HepG2 (cell line): ENCODE results near the gene TRIAP1. TPM values are rescaled to one million over a fixed set of nuclear protein-coding genes. Genes with fewer than 3 reads are reported as not detected.

Experiments used
- GABPB1 ChIP-seq: IDR thresholded peaks from 2 replicates; pipeline ENCODE4 v1.6.1; 2016; ENCODE audit warnings: mild to moderate bottlenecking, missing genetic modification reagents, moderate library complexity, missing compliant biosample characterization
- HIC2 ChIP-seq: sonication (generic); formaldehyde crosslinking; IDR thresholded peaks from 2 replicates; pipeline ENCODE4 v1.9.0; 2022; ENCODE audit warnings: low read depth, missing genetic modification reagents
- HMG20B ChIP-seq: conservative IDR thresholded peaks from 2 replicates; pipeline ENCODE4 v1.6.1; 2016; ENCODE audit warnings: missing genetic modification reagents, missing compliant biosample characterization
- HNRNPK ChIP-seq: fragments of 200-400 bp; formaldehyde crosslinking; IDR thresholded peaks from 2 replicates; pipeline ENCODE4 v1.6.1; 2018; ENCODE audit warnings: low read length, low read depth, moderate library complexity, mild to moderate bottlenecking; ENCODE audit not compliant: poor library complexity, severe bottlenecking
- KLF12 ChIP-seq: sonication (generic); formaldehyde crosslinking; IDR thresholded peaks from 2 replicates; pipeline ENCODE4 v1.4.0; 2020; ENCODE audit warnings: missing genetic modification reagents, borderline replicate concordance
- LCORL ChIP-seq, 2 experiments: fragments of 450-650 bp in 1 of 2; sonication (generic) in 1 of 2; formaldehyde crosslinking in 1 of 2; IDR thresholded peaks; 2 replicates each; pipeline versions ENCODE4 v1.5.0 to v1.6.1; 2017 to 2020; ENCODE audit warnings: antibody characterized with exemption in 1 of 2, missing genetic modification reagents in 1 of 2
- MXD3 ChIP-seq: IDR thresholded peaks from 2 replicates; pipeline ENCODE4 v1.6.1; 2016; ENCODE audit warnings: mild to moderate bottlenecking, missing biosample characterization, missing genetic modification reagents
- SMAD3 ChIP-seq: sonication (generic); formaldehyde crosslinking; IDR thresholded peaks from 2 replicates; pipeline ENCODE4 v1.4.0; 2020; ENCODE audit warnings: missing genetic modification reagents
- SP1 ChIP-seq, 2 experiments: fragments of 450-650 bp in 1 of 2; sonication (generic) in 1 of 2; formaldehyde crosslinking in 1 of 2; IDR thresholded peaks; 2 replicates each; pipeline versions ENCODE4 v1.4.0 to v1.6.1; 2016 to 2020; ENCODE audit warnings: missing genetic modification reagents in 1 of 2
- TFAP4 ChIP-seq: sonication (generic); IDR thresholded peaks from 2 replicates; pipeline ENCODE4 v1.6.1; 2016; ENCODE audit warnings: low read depth, borderline replicate concordance
- TSC22D2 ChIP-seq: sonication (generic); formaldehyde crosslinking; IDR thresholded peaks from 2 replicates; pipeline ENCODE4 v1.5.1; 2020; ENCODE audit warnings: missing genetic modification reagents, mild to moderate bottlenecking, borderline replicate concordance
- YY1 ChIP-seq: IDR thresholded peaks from 2 replicates; pipeline ENCODE4 v1.6.1; 2011; ENCODE audit warnings: low read length, low read depth, moderate library complexity, mild to moderate bottlenecking; ENCODE audit not compliant: insufficient read depth, insufficient replicate concordance
- ZFP37 ChIP-seq: sonication (generic); formaldehyde crosslinking; IDR thresholded peaks from 2 replicates; pipeline ENCODE4 v1.4.0; 2020; ENCODE audit warnings: missing genetic modification reagents, borderline replicate concordance
- ZNF276 ChIP-seq: sonication (generic); formaldehyde crosslinking; IDR thresholded peaks from 2 replicates; pipeline ENCODE4 v1.4.0; 2020; ENCODE audit warnings: mild to moderate bottlenecking, low read depth, missing genetic modification reagents
- ZNF333 ChIP-seq: sonication (generic); formaldehyde crosslinking; IDR thresholded peaks from 2 replicates; pipeline ENCODE4 v1.4.0; 2020; ENCODE audit warnings: mild to moderate bottlenecking, missing genetic modification reagents, borderline replicate concordance
- ZNF674 ChIP-seq: sonication (generic); formaldehyde crosslinking; IDR thresholded peaks from 2 replicates; pipeline ENCODE4 v1.5.0; 2020; ENCODE audit warnings: low read depth, mild to moderate bottlenecking, missing genetic modification reagents
- ZNF687 ChIP-seq: sonication (generic); formaldehyde crosslinking; IDR thresholded peaks from 2 replicates; pipeline ENCODE4 v1.5.1; 2020; ENCODE audit warnings: mild to moderate bottlenecking, missing genetic modification reagents, moderate library complexity
- polyA plus RNA-seq, 8 experiments: library from polyadenylated mRNA; depleted of rRNA in 3 of 8; stranded (reverse) in 7 of 8; unstranded in 1 of 8; fragments of >200 nt; fragmentation: Illumina TruSeq in 4 of 8; extraction: Trizol in 4 of 8; gene quantifications; 2 replicates each; pipeline versions ENCODE4 v1.2.1 to v1.2.3, GENCODE V29; 2011 to 2016; ENCODE audit warnings: low read depth in 4 of 8, missing spikeins in 1 of 8, mixed read lengths in 1 of 8; ENCODE audit not compliant: insufficient read depth in 1 of 8
- total RNA-seq, 5 experiments: library from RNA; depleted of rRNA; stranded (reverse); fragments of >200 nt; fragmentation: Illumina TruSeq; extraction: Trizol; gene quantifications; 2 replicates each; pipeline ENCODE4 v1.2.3, GENCODE V29; 2016; ENCODE audit warnings: low read depth in 1 of 5

TRIAP1 gene
- total and polyA plus RNA-seq, 2 of the 13 experiments (the other 11 are each of a cell fraction or from before 2014, with no cell fraction given): 55.0 to 117 TPM

- TF ChIP-seq MXD3 (CRISPR knock-in tag) (peak; percentile 79), TFAP4 (0 out of 2 replicates have a peak, but pooled peaks have one; percentile 13), ZNF333 (CRISPR knock-in tag) (0 out of 2 replicates have a peak, but pooled peaks have one; percentile 55), ZNF276 (CRISPR knock-in tag) (no peak), LCORL (IDR thresholded peaks at IDR 0.05) (no peak), LCORL (CRISPR knock-in tag; IDR thresholded peaks at IDR 0.05) (0 out of 2 replicates have a peak, but pooled peaks have one; percentile 64), HMG20B (no peak), ZFP37 (no peak; the same call in 1 of the 2 replicates), SP1 (IDR thresholded peaks at IDR 0.05) (no peak), SP1 (CRISPR knock-in tag; IDR thresholded peaks at IDR 0.05) (peak; percentile 69), YY1 (peak; percentile 96), SMAD3 (CRISPR knock-in tag) (0 out of 2 replicates have a peak, but pooled peaks have one; percentile 46), KLF12 (peak; percentile 68; the same call in 1 of the 2 replicates), GABPB1 (CRISPR knock-in tag) (peak; percentile 98), TSC22D2 (CRISPR knock-in tag) (peak; percentile 65; the same call in 1 of the 2 replicates), ZNF687 (CRISPR knock-in tag) (peak; percentile 85), HIC2 (CRISPR knock-in tag) (peak; percentile 62; the same call in 1 of the 2 replicates), ZNF674 (CRISPR knock-in tag) (no peak), HNRNPK (no peak)
These were observed 8.3 kb downstream of the TRIAP1 start, which contains the start of gene COX6A1 (continued) for GRCh38 chr12:120437735-120438494.
